ENCODE results near the gene RCE1. TPM values are rescaled to one million over a fixed set of nuclear protein-coding genes. Genes with fewer than 3 reads are reported as not detected.

RCE1 gene
- total and polyA plus RNA-seq, 2 donors (not counting 3 experiments of a cell fraction or from before 2014, with no cell fraction given): 26.9 to 47.4 TPM

GRCh38 chr11:66879583-66879982, 36.3 kb downstream of the RCE1 start:
- ChIA-PET CTCF (interaction anchor here (0.5 to 7.7 kb wide), 2 partner anchors 24 to 97 kb away, joined by 3 to 49 read pairs; partner anchors contain the start of gene C11orf86), POLR2A (no interaction called here)
- Histone ChIP-seq H2AFZ (ENCODE audit: low read depth, low read length) (no peak overlapping the region), H3K36me3 (ENCODE audit: control insufficient read depth in 2 of 2, extremely low read depth in 1 of 2, insufficient read depth in 2 of 2, low read length in 2 of 2) (no peaks in the 10 kb centered on the region), H4K20me1 (replicated peaks; ENCODE audit: control insufficient read depth, extremely low read depth, insufficient read depth, low read length) (no peaks in the 10 kb centered on the region), H3K4me1 (ENCODE audit: control insufficient read depth, extremely low read depth, insufficient read depth, low read length) (peaks cover 5% of the 10 kb centered on the region), H3K27me3 (ENCODE audit: control insufficient read depth in 2 of 2, insufficient read depth in 2 of 2, low read length in 2 of 2) (no peaks in the 10 kb centered on the region), H3K4me3 (replicated peaks in 1 of 3; ENCODE audit: insufficient read depth in 1 of 3, low read depth in 1 of 3, low read length in 3 of 3) (no peak overlapping the region), H3K27ac (ENCODE audit: insufficient read depth, low read depth, low read length) (no peak overlapping the region), H3K9me3 (replicated peaks; ENCODE audit: control insufficient read depth, insufficient read depth, low read length) (no peaks in the 10 kb centered on the region), H3K79me2 (ENCODE audit: control insufficient read depth, insufficient read depth, low read length) (no peaks in the 10 kb centered on the region), H3K9me1 (replicated peaks; ENCODE audit: control insufficient read depth, extremely low read depth, insufficient read depth, low read length) (no peaks in the 10 kb centered on the region), H3K4me2 (ENCODE audit: insufficient read depth, low read length) (no peak overlapping the region), H3K9ac (replicated peaks; ENCODE audit: extremely low read depth, insufficient read depth, low read length) (no peak overlapping the region)
- dilution Hi-C loops (cut with MboI; ENCODE audit: extremely low pct_ligation_motif_present, low sequenced_read_pairs) (no loop called here), intact Hi-C loops (cut with micrococcal nuclease) (no loop called here)
- TF ChIP-seq MAX (IDR thresholded peaks at IDR 0.05; ENCODE audit: insufficient read depth, insufficient read length) (no peak), MYC (IDR thresholded peaks at IDR 0.05; ENCODE audit: low read depth, low read length) (no peak), FOS (IDR thresholded peaks at IDR 0.05; ENCODE audit: borderline replicate concordance, insufficient read depth, low read length) (no peak), POLR2A (IDR thresholded peaks at IDR 0.05; ENCODE audit: low read depth, low read length) (no peak), CTCF (IDR thresholded peaks at IDR 0.05; ENCODE audit: extremely low read depth in 1 of 2, insufficient read depth in 1 of 2, low read depth in 1 of 2, low read length in 2 of 2) (no peak), POLR2AphosphoS5 (IDR thresholded peaks at IDR 0.05; ENCODE audit: insufficient read depth, low read depth, low read length) (no peak), GATA2 (IDR thresholded peaks at IDR 0.05; ENCODE audit: insufficient read depth, insufficient read length, low read depth, low read length) (no peak), EZH2 (IDR thresholded peaks at IDR 0.05; ENCODE audit: borderline replicate concordance, low read depth, low read length, severe bottlenecking) (no peak), JUN (IDR thresholded peaks at IDR 0.05; ENCODE audit: borderline replicate concordance, insufficient read depth, insufficient read length, low read depth) (no peak)
- DNase-seq (ENCODE audit: low read depth, low spot score): no peak
- FAIRE-seq: no peak
- BruUV-seq (replicated peaks): no TSS peak

Measured in endothelial cell of umbilical vein (primary cell).